HL-60 (cell line): Measurements from ENCODE around the gene TTC13.
"Not testable (repeated sequence)": the region's sequence is repeated elsewhere in the genome, so short reads cannot be mapped to it uniquely, and the experiment has no call there.

Experiments
- DNase-seq, 2 experiments: peaks; one replicate each; pipeline ENCODE4 v3.0.0-alpha.2; 2010 to 2020; ENCODE audit warnings: low read depth in 1 of 2, low spot score in 1 of 2
- H3K27ac ChIP-seq: fragments of 250-450 bp; sonication (Bioruptor Pico); replicated peaks from 2 replicates; pipeline ENCODE4 v1.5.1; 2020; ENCODE audit warnings: mild to moderate bottlenecking, moderate library complexity
- H3K27me3 ChIP-seq: fragments of 250-450 bp; sonication (Bioruptor Pico); 2 replicates; pipeline ENCODE4 v1.5.1; 2021; ENCODE audit warnings: mild to moderate bottlenecking, moderate library complexity; ENCODE audit not compliant: insufficient read depth, poor library complexity, severe bottlenecking
- H3K4me3 ChIP-seq: replicated peaks from 2 replicates; pipeline ENCODE4 v1.5.1; 2011; ENCODE audit warnings: mild to moderate bottlenecking, control low read depth, low read length; ENCODE audit not compliant: insufficient read depth
- GABPA ChIP-seq: IDR thresholded peaks from 2 replicates; pipeline ENCODE4 v1.6.1; 2012; ENCODE audit warnings: low read depth
- POLR2AphosphoS5 ChIP-seq: IDR thresholded peaks from 2 replicates; pipeline ENCODE4 v1.6.1; 2012; ENCODE audit warnings: low read depth
- REST ChIP-seq: IDR thresholded peaks from 2 replicates; pipeline ENCODE4 v1.6.1; 2012; ENCODE audit warnings: low read depth; ENCODE audit not compliant: insufficient replicate concordance
- SPI1 ChIP-seq: IDR thresholded peaks from 2 replicates; pipeline ENCODE4 v1.6.1; 2012; ENCODE audit warnings: low read depth, mild to moderate bottlenecking, borderline replicate concordance
- TF ChIP-seq, protein P1 (sequence below): IDR thresholded peaks from one replicate; pipeline ENCODE4 v1.5.1; 2011; ENCODE audit warnings: low read length, control low read depth, inconsistent platforms; ENCODE audit not compliant: insufficient read depth

The TTC13 gene

DNA sequence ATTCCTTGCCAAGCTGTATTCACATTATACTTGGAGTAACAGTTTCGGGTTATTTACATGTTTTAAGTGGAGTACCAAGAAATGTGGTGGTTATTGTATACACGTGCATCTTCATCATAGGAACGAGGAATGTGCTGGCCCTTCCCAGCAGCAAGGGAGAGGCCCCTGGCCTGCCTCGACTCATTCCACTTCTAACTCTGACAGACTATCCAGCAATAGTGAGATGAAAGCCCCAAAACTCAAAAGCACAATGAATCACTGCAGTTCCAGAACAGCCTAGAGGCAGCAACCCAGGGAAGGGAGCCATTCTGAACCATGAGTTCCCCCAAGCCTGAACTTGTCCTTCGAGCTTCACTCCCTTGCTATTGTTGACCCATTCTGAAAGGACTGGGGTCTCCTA, 38.3 kb upstream of the TTC13 start:
- TF ChIP-seq, protein P1, sequence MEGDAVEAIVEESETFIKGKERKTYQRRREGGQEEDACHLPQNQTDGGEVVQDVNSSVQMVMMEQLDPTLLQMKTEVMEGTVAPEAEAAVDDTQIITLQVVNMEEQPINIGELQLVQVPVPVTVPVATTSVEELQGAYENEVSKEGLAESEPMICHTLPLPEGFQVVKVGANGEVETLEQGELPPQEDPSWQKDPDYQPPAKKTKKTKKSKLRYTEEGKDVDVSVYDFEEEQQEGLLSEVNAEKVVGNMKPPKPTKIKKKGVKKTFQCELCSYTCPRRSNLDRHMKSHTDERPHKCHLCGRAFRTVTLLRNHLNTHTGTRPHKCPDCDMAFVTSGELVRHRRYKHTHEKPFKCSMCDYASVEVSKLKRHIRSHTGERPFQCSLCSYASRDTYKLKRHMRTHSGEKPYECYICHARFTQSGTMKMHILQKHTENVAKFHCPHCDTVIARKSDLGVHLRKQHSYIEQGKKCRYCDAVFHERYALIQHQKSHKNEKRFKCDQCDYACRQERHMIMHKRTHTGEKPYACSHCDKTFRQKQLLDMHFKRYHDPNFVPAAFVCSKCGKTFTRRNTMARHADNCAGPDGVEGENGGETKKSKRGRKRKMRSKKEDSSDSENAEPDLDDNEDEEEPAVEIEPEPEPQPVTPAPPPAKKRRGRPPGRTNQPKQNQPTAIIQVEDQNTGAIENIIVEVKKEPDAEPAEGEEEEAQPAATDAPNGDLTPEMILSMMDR = no peak
- TF ChIP-seq POLR2AphosphoS5 (no peak), SPI1 (no peak), GABPA (no peak), REST (no peak)
- no peaks in the 10 kb centered on the region for H3K27me3 ChIP-seq
- no peak overlapping the region for H3K4me3 ChIP-seq
- no peak for DNase-seq
- no peak overlapping the region for H3K27ac ChIP-seq

GRCh38 chr1:231016234-231016633, 37.6 kb upstream of the TTC13 start:
- no peak for TF ChIP-seq POLR2AphosphoS5
- DNase-seq = no peak
- Histone ChIP-seq H3K27me3 (no peaks in the 10 kb centered on the region), H3K4me3 (no peak overlapping the region), H3K27ac (no peak overlapping the region)

- no peak overlapping the region for H3K27ac ChIP-seq
- DNase-seq = no peak
Observed at GRCh38 chr1:231013391-231014015, 34.8 kb upstream of the TTC13 start.

DNA sequence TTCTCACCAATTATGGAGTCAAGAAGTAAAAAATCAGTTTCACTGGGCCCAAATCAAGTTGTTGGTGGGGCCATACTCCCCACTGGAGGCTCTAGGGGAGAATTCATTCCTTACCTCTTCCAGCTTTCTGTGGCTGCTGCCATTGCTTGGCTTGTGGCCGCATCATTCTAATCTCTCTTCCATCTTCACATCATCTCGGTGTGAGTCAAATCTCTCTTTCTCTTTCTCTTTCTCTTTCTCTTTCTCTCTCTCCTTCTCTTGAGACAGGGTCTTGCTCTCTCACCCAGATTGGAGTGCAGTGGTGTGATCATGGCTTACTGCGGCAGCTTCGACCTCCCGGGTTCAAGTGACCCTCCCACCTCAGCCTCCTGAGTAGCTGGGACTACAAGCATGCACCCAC, 33.3 kb upstream of the TTC13 start:
- TF ChIP-seq REST (no peak), SPI1 (no peak), GABPA (no peak)
- Histone ChIP-seq H3K27me3 (no peaks in the 10 kb centered on the region), H3K4me3 (no peak overlapping the region), H3K27ac (no peak overlapping the region)
- DNase-seq = no peak

More at GRCh38 chr1:231013391-231014015, 34.8 kb upstream of the TTC13 start:
- TF ChIP-seq GABPA = no peak
- no peak overlapping the region for H3K4me3 ChIP-seq
- no peaks in the 10 kb centered on the region for H3K27me3 ChIP-seq

- Histone ChIP-seq H3K27ac (no peak overlapping the region), H3K27me3 (no peaks in the 10 kb centered on the region), H3K4me3 (no peak overlapping the region)
- no peak for TF ChIP-seq POLR2AphosphoS5
- TF ChIP-seq REST = no peak
- TF ChIP-seq GABPA = no peak
- TF ChIP-seq, protein P1 = no peak
- TF ChIP-seq SPI1 = no peak
- no peak for DNase-seq
Observed at GRCh38 chr1:231011360-231011759, 32.7 kb upstream of the TTC13 start.

GRCh38 chr1:231007535-231007934, 28.9 kb upstream of the TTC13 start:
- not testable (repeated sequence) for H3K27ac ChIP-seq, H3K4me3 ChIP-seq, H3K27me3 ChIP-seq, DNase-seq
